GM12878 (cell line): ENCODE measurements around the gene LARGE1. TPM values are rescaled to one million over a fixed set of nuclear protein-coding genes. Genes with fewer than 3 reads are reported as not detected.

ENCODE experiments used
- ATAC-seq: fragments of 200-7000 bp; cut with Tn5 transposase; 3 replicates; pipeline ENCODE4 v1.9.1; 2020; ENCODE audit warnings: mild to moderate bottlenecking, moderate library complexity
- BruUV-seq: library from RNA; stranded (reverse); fragments of 400-500 nt; replicated peaks from 2 replicates; lab custom pipeline; 2021; lab: Mats Ljungman, UMichigan
- CTCF ChIA-PET: fragments of 300-600 bp; sonication (Branson Sonifier 250); formaldehyde crosslinking; extraction: SDS; loops from one replicate; lab custom pipeline; 2021; ENCODE audit warnings: inconsistent platforms; lab: Yijun Ruan, JAX
- POLR2A ChIA-PET: fragments of 350-600 bp; formaldehyde crosslinking; extraction: SDS; loops from one replicate; lab custom pipeline; 2021; ENCODE audit warnings: inconsistent platforms; lab: Charles Lee
- RAD21 ChIA-PET: fragments of 300-600 bp; sonication (Branson Sonifier 250); formaldehyde crosslinking; loops from one replicate; lab custom pipeline; 2023; ENCODE audit warnings: antibody characterized with exemption; ENCODE audit not compliant: unreplicated experiment; lab: Charles Lee
- SMC1A ChIA-PET: fragments of 300-600 bp; sonication (Branson Sonifier 250); formaldehyde crosslinking; loops from one replicate; lab custom pipeline; 2023; ENCODE audit not compliant: unreplicated experiment, uncharacterized antibody; lab: Charles Lee
- DNase-seq: peaks from one replicate; pipeline ENCODE4 v3.0.0-alpha.2; 2011; ENCODE audit warnings: low read depth, low spot score
- FAIRE-seq: peaks from 3 replicates; lab custom pipeline; 2011; peaks lifted over from hg19 to GRCh38; lab: Jason Lieb, UNC
- H2AFZ ChIP-seq: 2 replicates; pipeline ENCODE4 v1.6.0; 2011; ENCODE audit warnings: low read depth, low read length, control low read depth; ENCODE audit not compliant: control insufficient read depth
- H3K27ac ChIP-seq: 2 replicates; pipeline ENCODE4 v1.5.1; 2011; ENCODE audit warnings: control low read depth; ENCODE audit not compliant: control insufficient read depth, insufficient read depth
- H3K27me3 ChIP-seq, 2 experiments: replicated peaks in 1 of 2; 2 replicates each; pipeline versions ENCODE4 v1.6.0 to v1.6.1; 2011; ENCODE audit warnings: low read length in 1 of 2; ENCODE audit not compliant: control insufficient read depth in 2 of 2, insufficient read depth in 2 of 2
- H3K36me3 ChIP-seq, 2 experiments: 2 replicates each; pipeline ENCODE4 v1.5.1; 2011; ENCODE audit warnings: low read length in 1 of 2; ENCODE audit not compliant: control insufficient read depth in 2 of 2, insufficient read depth in 2 of 2
- H3K4me1 ChIP-seq: 2 replicates; pipeline ENCODE4 v1.6.1; 2011; ENCODE audit warnings: mild to moderate bottlenecking, low read length, moderate library complexity, mixed read lengths; ENCODE audit not compliant: control insufficient read depth, insufficient read depth
- H3K4me2 ChIP-seq: 2 replicates; pipeline ENCODE4 v1.6.0; 2011; ENCODE audit warnings: control low read depth; ENCODE audit not compliant: control insufficient read depth, insufficient read depth
- H3K4me3 ChIP-seq: fragments of 200-600 bp; sonication (generic); 2 replicates; pipeline ENCODE4 v1.5.1; 2016
- H3K79me2 ChIP-seq: 2 replicates; pipeline ENCODE4 v1.6.0; 2011; ENCODE audit warnings: low read length; ENCODE audit not compliant: control insufficient read depth, insufficient read depth
- H3K9ac ChIP-seq: 2 replicates; pipeline ENCODE4 v1.8.0; 2011; ENCODE audit warnings: low read length, control low read depth, mixed read lengths; ENCODE audit not compliant: control insufficient read depth, insufficient read depth
- H3K9me3 ChIP-seq: replicated peaks from 3 replicates; pipeline ENCODE4 v1.5.1; 2011; ENCODE audit warnings: mild to moderate bottlenecking, low read length; ENCODE audit not compliant: control insufficient read depth, insufficient read depth
- H4K20me1 ChIP-seq: 2 replicates; pipeline ENCODE4 v1.6.0; 2011; ENCODE audit not compliant: control insufficient read depth, insufficient read depth
- ATF2 ChIP-seq: IDR thresholded peaks from 2 replicates; pipeline ENCODE4 v1.6.1; 2012; ENCODE audit warnings: low read length, inconsistent platforms
- GATAD2B ChIP-seq: fragments of 450-650 bp; conservative IDR thresholded peaks from 2 replicates; pipeline ENCODE4 v1.6.1; 2017; ENCODE audit warnings: low read depth, mild to moderate bottlenecking, moderate library complexity
- HDAC6 ChIP-seq: fragments of 200-600 bp; sonication (generic); IDR thresholded peaks from one replicate; pipeline ENCODE4 v1.8.0; 2017; ENCODE audit warnings: antibody characterized with exemption; ENCODE audit not compliant: unreplicated experiment
- SUPT20H ChIP-seq: IDR thresholded peaks from 2 replicates; pipeline ENCODE4 v1.6.1; 2011; ENCODE audit warnings: low read depth, mild to moderate bottlenecking, low read length, moderate library complexity, borderline replicate concordance; ENCODE audit not compliant: control insufficient read depth
- SUZ12 ChIP-seq: fragments of 200-600 bp; sonication (generic); IDR thresholded peaks from one replicate; pipeline ENCODE4 v1.6.1; 2018; ENCODE audit warnings: antibody characterized with exemption, mild to moderate bottlenecking; ENCODE audit not compliant: unreplicated experiment
- ZNF217 ChIP-seq: fragments of 450-650 bp; IDR thresholded peaks from 2 replicates; pipeline ENCODE4 v1.6.1; 2017; ENCODE audit warnings: antibody characterized with exemption, mild to moderate bottlenecking
- ZNF384 ChIP-seq: IDR thresholded peaks from 2 replicates; pipeline ENCODE4 v1.6.1; 2012; ENCODE audit warnings: low read depth, mild to moderate bottlenecking, low read length, improper control_type of control experiment, borderline replicate concordance
- ZNF687 ChIP-seq: fragments of 450-650 bp; IDR thresholded peaks from 2 replicates; pipeline ENCODE4 v1.6.1; 2017; ENCODE audit warnings: mild to moderate bottlenecking, moderate library complexity
- WGBS: methylation state at CpG from one replicate; pipeline ENCODE4 v1.1.6; 2016; ENCODE audit warnings: low lambda C conversion rate; ENCODE audit not compliant: insufficient replicate concordance, insufficient coverage; ENCODE audit errors: missing lambda C conversion rate; 5-methylcytosine and 5-hydroxymethylcytosine counted together
- in situ Hi-C: fragments of 300-500 bp; cut with MboI; formaldehyde crosslinking; loops from 9 replicates; pipeline ENCODE4 v1.14.3; 2018; ENCODE audit warnings: mixed read lengths
- intact Hi-C: fragments of 100-400 bp; cut with micrococcal nuclease; formaldehyde crosslinking; loops from one replicate; pipeline ENCODE4 v1.14.2; 2022; ENCODE audit not compliant: unreplicated experiment
- polyA plus RNA-seq, 11 experiments: library from polyadenylated mRNA; depleted of rRNA in 4 of 11; unstranded in 6 of 11; stranded (reverse) in 5 of 11; fragments of >200 nt; fragmentation: Nextera tagmentation in 4 of 11; fragmentation: Illumina TruSeq in 1 of 11; extraction: Ambion mirVana in 4 of 11; extraction: Trizol in 1 of 11; gene quantifications; 1 replicate in 1 of 11; 2 replicates in 10 of 11; pipeline versions ENCODE4 v1.2.1 to v1.2.3, GENCODE V29; 2011 to 2016; ENCODE audit warnings: inconsistent platforms in 2 of 11, missing spikeins in 2 of 11, low read depth in 1 of 11
- total RNA-seq, 4 experiments: library from RNA; depleted of rRNA in 3 of 4; stranded (reverse); fragments of >200 nt in 3 of 4; fragmentation: Illumina TruSeq in 1 of 4; extraction: Trizol in 1 of 4; gene quantifications; 2 replicates each; pipeline versions ENCODE4 v1.2.1 to v1.2.3, GENCODE V29; 2013 to 2021

The LARGE1 gene
- total and polyA plus RNA-seq, 10 of the 15 experiments (the other 5 are each of a cell fraction or from before 2014, with no cell fraction given): 3.2 to 41.4 (median 17.3) TPM

GRCh38 chr22:33598821-33599220 lies 321.5 kb downstream of the LARGE1 start:
- DNase-seq (no peak), FAIRE-seq (no peak), ATAC-seq (no peak)
- Histone ChIP-seq H3K9ac (no peak overlapping the region), H3K4me1 (no peaks in the 10 kb centered on the region), H3K4me2 (no peak overlapping the region), H3K79me2 (no peaks in the 10 kb centered on the region), H2AFZ (no peak overlapping the region), H3K36me3 (no peaks in the 10 kb centered on the region; a peak in 3 of 4 replicates), H4K20me1 (no peaks in the 10 kb centered on the region), H3K27ac (no peak overlapping the region), H3K4me3 (no peak overlapping the region), H3K27me3 (no peaks in the 10 kb centered on the region), H3K9me3 (no peaks in the 10 kb centered on the region)
- in situ Hi-C loops: no loop called here
- TF ChIP-seq HDAC6 (no peak), ZNF217 (no peak), ZNF384 (no peak), SUZ12 (no peak), SUPT20H (no peak), GATAD2B (no peak), ZNF687 (no peak), ATF2 (no peak)
- SMC1A ChIA-PET: no interaction called here
- CTCF ChIA-PET: no interaction called here
- POLR2A ChIA-PET: no interaction called here
- intact Hi-C loops: no loop called here
- 100% methylated on average over 1 of the region's 1 CpG for WGBS
- BruUV-seq: no TSS peak
- RAD21 ChIA-PET: no interaction called here
